ENCODE data around the gene PEAK1.
A peak's percentile ranks its signal among the peaks of the same experiment; 100 is the strongest.
"Not testable (repeated sequence)": the region's sequence is repeated elsewhere in the genome, so short reads cannot be mapped to it uniquely, and the experiment has no call there.

Gene PEAK1

DNA sequence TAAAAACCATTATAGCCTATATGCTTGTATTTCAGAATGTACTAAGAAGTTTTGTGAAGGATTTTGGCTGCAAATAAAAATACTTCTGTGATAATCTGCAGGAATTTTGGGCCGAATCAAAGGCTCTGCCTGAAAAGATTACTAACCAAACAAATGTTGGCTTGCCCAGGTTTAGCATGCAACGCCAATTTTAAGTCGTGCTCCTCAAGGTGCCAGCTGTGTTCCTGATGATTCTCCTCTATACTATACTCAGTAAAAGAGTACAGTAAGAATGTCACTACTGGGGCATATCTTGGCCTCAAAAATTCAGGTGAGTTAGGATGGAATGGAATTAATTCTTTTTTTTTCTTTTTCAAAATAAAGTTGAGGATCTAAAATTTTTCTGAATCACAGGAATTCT lies 198.2 kb downstream of the PEAK1 start:
- no peak for DNase-seq

DNA sequence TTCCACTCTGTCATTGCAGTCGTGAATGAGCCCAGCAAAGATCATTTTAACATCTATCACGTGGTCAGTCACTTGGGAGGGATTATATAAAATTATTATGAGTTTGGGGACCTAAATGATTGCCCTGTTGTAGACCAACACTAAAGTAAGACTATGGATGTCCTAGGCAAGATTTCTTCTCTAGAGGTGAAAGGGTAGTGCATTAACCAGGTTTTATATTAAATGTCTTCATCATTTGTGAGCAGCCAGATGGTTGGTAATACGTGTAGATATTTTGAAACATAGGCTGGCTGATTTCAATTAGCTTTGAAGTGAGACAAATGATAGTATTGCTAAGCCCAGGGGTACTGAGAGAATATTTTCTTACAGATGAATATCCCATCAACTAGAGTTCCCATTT lies 198.7 kb downstream of the PEAK1 start:
- DNase-seq: no peak

DNA sequence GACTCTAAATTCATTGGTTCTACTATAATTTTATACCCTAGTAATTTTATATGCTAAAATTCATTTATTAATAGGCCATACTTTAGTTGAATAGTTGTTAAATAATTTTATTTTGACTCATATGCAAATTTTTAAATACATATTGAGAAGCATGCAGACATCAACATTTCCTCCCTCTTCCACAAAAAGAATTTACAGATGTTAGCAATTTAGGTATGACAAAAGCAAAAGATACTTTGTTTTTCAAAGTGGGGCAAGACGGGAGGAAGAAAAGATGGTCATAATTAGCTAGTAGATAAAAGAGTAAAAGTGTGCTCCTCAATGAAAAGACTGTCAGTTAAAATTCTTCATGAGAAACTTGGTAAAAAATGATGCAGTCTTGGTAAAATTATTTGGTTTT lies 200.1 kb downstream of the PEAK1 start:
- DNase-seq: no peak

DNA sequence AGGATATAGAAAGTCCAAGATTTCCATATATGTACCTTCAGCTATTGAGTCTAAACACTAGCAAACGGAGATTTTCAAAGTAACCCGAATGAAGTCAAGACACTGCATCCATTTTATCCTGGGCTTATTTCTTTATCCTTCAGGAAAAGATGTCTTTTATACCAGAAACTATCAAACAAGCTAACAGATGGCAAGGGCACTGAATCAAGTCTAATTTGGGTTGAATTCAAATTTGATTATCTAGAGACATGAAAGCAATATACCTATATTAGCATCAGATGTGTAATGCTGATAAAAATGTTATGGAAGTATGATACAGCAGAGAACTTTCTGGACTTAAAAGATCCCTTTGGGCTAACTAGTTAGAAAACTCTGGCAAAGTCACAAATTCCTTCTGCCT lies 210.7 kb downstream of the PEAK1 start:
- no peak for DNase-seq

DNA sequence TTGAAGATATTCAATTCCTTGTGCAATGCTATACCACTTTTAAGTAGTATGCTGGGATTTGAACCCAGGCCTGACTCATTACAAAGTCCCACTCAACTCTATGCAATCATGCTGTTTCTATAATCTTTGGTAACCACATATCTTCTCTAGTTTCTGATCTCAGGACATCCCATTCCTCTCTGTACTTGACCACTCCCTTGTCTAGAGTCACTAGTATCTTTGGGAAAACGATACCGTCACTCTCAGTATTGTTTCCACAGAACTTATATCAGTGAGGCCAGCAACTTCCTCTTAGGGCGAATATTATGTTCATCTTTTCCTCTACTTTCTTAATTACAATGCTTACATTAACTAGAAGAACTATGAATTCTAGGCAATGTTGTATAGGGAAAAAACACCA lies 211.7 kb downstream of the PEAK1 start:
- DNase-seq: no peak

DNA sequence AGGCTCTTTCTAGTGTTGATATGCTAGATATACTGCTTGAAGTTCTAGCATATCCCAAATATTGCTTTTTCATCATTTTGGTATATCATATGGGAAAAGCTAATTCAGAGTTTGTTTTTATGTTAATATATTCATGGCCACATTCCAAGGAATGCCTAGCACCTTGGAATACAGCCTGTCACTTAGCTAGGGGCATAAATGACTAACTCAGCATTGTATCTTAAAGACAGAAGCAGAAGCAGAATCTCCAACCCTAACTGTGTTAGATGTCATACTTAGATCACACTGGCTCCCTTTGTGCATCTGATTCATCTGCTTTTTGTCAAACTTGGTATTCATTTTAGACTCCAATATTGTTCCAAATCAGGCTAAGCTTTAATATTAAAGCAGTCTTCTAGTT lies 218.2 kb downstream of the PEAK1 start:
- no peak for DNase-seq

DNA sequence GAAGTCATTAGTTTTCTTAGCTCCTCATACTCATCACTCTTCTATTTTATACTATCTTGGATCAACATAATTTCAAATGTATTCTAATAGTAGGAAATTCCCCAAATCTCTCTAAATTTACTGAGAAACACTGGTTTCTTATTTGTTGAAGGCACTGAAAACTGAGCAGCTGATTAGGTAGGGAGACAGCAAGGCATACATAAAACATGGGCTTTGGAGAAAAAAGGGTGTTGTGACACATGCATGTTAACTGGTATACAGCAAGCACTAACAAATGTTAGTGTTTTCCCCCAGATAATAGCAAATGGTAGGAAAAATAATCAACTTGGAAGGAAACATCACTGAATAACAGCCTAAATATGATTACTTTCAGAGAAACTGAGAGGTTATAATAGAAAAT lies 223.5 kb downstream of the PEAK1 start:
- DNase-seq: no peak

DNA sequence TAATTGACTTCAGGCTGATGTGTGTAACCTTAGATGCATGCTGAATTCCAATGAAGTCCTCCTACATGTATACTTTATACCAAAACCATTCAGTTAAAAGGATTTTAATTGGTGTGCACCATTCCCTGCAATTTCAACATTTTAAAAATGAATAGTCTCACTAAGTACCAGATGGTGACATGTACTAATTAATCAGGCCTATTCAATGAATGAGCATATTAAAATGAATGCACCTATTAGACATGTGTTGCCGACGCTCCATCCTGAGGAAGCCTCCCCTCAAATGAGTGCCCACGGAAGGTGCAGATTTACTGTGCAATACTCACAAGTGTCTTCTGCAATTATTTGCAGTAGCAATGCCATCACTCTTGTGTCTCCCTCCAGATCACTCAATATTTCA lies 224.3 kb downstream of the PEAK1 start:
- DNase-seq: no peak

DNA sequence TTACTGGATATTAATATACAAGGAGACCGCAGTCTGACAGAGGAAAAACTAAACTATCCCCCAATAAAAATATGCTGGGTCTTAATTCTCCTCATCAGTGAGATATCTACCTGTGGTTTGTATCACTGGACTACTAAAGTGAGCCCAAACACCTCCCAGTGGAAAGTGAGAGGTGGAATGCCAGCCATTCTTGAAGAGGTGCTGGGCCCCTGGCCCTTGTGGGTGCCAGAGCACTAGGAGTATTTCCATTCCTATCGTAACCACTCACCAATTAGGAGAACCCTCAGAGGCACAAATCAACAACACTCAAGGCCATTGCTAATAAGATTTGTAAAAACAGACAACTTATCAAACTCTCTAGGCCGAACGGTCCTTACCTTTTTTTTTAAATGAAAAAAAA lies 227.5 kb downstream of the PEAK1 start:
- no peak for DNase-seq

DNA sequence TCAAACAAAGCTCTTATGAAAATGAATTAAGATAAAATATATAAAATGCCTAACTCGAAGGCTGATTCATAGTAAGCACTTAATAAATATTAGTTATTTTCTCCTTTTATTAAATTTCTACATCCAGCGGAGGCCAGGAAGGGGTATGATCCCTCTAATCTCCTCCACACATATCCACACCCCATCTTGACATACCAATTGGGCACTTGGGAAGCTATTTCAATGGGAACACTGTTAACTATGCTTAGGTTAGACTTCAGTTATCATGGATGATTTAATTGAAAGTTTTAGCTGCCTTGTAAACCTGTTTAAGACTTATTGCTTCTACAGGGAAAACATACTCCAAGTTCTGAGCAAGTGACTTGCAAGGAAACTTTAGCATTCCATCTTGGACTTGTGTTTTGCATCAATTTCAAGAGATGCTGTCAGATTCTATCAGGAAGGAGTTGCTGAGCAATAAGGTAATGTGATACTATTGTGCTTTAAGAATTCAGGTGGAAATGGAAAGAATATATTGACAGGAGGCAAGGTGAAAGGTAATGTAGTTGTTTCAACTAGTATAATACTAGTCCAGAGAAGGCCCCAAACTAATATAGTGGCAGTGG lies 228.6 kb downstream of the PEAK1 start:
- no peak for DNase-seq

DNA sequence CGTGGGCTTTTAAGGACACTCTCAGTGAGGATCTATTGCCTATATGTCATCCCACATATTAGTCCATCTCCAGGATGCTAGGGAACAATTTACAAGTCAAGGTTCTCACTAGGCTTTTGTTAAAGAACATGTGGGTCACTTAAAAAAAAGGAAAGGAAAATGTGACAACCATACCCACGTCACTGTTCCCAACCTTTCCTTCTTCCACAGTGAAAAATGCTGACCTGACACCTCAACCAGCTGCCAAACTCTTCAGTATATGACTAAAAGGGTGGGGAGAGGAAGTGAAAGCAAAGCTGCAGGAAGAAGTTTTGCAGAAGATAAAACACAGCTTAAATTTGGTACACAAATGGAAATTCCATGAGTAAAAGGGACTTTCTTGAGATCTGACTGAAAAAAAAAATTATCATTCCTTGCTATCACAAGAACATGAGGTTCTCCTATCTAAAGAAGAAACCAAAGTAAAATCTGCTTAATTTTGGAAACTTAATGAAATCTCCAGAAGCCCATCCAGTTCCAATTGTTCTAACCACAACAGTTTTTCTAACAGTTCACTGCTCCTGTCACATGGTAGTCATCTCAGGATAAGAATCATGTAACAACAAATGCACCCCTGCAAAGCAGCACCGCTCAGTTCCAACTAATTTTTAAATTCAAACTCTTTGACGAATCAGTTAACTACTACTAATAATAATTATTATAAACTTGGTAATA lies 232.0 kb downstream of the PEAK1 start:
- DNase-seq: peak; percentile 88 to 97 (median 94)

DNA sequence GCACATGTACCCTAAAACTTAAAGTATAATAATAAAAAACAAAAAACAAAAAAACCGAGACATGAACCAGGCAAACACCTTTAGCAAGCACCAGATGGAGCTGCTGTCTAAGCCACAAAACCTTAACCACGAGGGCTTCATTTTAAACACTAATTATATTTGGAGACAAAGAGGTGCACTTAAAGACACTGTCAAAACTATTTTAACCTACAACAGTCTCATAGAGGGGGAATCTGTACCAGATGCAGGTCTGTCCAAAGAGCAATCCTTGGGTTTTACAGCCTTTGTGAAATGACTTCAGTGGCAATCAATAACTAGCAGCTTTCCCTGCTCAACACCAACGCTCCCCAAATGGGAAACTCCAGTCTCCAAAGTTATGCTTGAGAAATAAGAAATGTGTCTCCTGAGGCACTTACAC lies 233.3 kb downstream of the PEAK1 start:
- DNase-seq: peak; percentile 10 to 52 (median 46)

DNA sequence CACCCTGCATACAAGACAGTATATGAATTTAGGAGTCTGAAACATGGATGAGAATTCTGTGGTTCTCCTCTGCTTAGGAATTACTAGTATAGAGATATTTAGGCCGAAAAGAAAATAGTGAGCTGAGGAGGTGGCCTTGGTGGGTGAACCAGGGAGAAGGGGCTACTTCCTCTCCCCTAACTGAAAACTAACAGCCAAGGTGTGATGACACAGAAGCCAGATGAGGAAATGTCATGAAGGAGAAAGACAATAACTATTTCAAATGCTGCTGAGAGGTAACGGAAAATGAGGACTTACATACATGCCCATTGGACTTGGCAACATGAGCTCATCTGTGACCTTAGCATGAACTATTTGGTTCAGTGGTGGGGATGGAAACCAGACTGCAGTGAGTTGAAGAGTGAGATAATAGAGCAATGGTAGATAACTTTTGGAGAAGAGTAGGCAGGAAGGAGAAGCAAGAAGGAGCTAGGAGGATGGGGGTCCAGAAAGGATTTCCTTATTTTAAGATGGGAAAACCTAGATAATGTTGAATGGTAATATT lies 234.6 kb downstream of the PEAK1 start:
- peak in 1 of 4 experiments; percentile 38 for DNase-seq

DNA sequence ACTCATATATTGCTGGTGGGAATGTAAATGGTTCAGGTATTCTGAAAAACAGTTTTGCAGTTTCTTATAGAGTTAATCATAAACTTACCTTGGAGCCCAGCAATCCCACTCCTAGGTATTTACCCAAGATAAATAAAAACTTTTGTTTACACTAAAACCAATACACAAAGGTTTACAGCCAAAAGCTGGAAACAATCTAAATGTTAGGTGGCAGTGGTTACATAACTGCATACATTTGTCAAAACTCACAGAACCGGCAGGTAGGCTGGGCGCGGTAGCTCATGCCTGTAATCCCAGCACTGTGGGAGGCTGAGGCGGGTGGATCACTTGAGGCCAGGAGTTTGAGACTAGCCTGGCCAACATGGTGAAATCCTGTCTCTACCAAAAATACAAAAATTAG lies 235.6 kb downstream of the PEAK1 start:
- DNase-seq: not testable (repeated sequence)

DNA sequence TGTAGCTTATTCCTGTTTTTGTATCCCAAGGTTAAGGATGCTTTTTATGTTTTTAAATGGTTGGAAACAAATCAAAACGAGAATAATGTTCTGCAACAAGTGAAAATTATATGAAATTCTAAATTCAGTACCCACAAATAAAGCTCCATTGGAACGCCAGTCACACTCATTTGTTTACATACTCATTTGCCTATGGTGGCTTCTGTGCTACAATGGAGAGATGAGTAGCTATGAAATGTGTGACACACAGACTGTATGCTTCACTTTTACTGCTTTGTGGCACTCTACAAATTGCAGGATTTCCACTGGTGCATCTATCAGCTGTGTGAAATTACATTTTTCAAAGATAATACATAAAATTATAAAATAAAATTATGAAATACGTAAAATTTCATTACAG lies 236.8 kb downstream of the PEAK1 start:
- DNase-seq: no peak

DNA sequence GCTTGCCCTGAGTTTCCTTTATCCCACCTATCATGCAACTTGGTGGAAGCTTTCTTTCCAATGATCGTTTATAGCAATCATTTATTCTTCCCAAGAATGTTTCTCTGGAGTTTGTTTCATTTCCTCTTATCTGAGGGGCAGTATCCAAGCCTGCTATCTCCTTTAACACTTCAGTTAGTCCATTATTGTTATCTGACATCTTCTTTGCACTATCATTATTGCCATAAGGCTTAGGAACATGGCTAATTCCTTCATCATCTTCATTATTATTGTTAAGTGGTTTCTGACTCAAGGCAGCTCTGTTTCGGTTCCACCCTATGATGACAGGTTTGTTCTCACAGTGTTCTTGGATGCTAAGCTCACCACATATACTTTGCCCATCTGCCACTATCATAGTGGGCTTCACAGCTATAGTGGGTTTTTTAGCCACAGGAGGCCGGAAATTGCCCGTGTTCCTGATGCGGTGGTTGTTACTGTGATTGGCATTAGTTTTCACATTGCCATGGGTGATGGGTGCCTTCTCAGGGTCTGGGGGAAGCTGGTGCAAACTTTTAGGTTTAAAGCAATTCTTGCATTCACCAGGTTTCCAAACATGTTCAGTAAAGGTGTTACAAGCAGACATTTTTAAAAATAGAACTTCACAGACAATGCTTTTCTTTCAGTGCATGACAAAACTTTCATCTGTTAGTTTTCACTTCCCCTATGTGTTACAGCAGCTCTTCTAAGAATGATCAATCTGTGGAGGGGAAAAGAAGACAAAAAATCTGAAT lies 238.4 kb downstream of the PEAK1 start:
- DNase-seq: peak in 2 of 4 experiments; percentile 46 to 52

DNA sequence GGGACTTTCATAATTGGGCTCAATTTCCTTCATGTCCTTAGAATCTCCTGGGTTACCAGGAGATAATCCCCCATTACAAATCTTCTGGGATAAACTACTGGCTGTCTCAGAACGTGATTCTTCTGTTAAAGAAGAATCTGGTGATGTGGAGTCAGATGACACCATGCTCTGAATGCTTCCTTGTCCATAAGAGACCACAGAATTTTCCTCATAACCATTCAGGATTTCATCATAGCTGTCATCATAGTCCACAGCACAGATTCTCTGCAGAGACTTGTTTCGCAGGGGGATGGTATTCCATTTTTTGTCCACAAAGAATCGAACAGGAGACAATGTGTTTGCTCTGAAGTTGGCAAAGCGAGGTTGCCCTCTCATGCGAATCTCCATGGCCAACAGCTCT lies 239.1 kb downstream of the PEAK1 start:
- DNase-seq: peak; percentile 61 to 91 (median 77)

DNA sequence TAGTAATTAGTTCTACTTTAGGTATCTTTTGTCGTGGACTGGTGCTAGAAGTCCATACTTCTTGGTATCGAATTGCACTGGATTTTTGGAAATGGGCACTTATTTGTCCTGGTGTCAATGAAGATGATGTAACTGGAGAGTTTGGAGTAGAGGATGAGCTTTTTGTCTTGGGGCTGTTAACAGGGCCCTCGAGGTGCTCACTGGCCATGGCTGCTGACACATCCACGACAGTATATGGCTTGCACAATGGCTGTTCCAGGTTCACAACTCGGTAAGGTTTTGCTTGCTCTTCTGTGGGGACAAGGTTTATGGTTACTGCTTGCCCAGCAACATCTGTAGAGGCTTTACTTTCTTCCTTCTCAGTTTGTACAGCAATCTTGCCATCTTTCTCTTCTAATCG lies 239.6 kb downstream of the PEAK1 start:
- DNase-seq: peak in 1 of 4 experiments; percentile 28

DNA sequence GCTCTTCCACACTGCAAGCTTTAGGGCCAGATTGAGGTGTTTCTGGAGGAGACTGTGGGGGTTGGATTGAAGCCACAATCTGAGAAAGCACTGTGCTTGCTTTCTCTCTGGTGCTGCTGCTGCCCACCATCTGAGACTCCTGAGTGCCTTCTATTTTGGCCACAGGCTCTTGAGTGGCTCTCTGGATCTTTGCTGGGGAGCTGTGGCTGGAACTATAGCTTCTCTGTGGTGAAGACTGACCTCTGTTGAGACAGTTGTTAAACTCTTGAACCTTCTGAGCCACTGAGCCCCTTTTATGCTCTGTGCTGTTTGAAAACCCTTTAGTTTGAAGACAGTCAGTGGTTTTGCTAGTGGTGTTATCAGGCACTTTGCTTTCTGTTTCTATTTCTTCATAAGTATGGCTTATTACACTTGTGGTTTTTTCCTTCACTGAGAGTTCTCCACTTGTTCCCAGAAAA lies 240.3 kb downstream of the PEAK1 start:
- DNase-seq: peak in 2 of 4 experiments; percentile 20 to 40

DNA sequence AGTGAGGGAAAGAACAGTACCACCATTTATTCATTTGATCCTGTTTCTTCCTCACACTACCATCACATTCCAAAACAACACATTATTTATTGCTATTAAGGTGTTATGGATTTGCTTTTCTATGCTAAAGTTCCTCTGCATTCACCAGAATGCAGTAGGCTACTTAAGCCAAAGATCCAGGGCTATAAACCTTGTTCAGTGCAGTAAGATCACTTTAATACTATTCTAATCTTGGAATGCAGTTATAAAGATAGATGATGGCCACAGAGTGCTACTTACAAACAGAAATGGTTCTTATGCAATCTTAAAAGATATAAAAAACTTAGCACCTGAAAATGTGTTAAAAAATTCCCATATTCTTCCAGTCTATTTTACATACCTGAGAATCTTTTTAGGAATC lies 241.5 kb downstream of the PEAK1 start:
- DNase-seq: no peak

DNA sequence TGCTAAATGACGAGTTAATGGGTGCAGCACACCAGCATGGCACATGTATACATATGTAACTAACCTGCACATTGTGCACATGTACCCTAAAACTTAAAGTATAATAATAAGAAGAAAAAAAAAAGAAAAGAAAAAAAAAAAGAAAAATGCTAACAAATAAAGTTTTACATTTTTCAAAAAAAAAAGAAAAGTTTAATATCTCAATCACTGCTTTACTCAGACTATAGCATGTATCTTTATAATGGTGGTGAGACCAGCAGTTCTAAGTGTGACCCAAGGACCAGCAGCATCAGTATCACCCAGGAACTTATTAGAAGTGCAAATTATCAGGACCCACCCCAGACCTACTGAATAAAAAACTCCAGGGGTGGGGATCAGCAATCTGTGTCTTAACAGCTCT lies 243.8 kb downstream of the PEAK1 start:
- not testable (repeated sequence) for DNase-seq

DNA sequence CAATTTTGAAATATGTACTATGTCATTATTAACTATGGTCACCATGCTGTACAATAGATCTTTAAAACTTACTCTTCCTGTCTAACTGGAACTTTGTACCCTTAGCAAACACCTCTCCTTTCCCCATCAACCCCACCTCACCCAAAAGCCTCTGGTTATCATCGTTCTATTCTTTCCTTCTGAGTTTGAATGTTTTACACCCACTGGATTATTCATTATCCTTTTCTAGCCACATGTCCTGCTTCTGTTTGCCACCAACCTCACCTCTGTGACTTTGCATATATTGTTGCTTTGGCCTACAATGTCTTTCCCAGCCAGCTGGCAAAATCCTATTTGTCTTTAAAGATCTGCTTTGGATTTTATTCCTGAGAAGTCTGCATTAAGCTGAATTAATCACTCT lies 246.4 kb downstream of the PEAK1 start:
- no peak for DNase-seq

DNA sequence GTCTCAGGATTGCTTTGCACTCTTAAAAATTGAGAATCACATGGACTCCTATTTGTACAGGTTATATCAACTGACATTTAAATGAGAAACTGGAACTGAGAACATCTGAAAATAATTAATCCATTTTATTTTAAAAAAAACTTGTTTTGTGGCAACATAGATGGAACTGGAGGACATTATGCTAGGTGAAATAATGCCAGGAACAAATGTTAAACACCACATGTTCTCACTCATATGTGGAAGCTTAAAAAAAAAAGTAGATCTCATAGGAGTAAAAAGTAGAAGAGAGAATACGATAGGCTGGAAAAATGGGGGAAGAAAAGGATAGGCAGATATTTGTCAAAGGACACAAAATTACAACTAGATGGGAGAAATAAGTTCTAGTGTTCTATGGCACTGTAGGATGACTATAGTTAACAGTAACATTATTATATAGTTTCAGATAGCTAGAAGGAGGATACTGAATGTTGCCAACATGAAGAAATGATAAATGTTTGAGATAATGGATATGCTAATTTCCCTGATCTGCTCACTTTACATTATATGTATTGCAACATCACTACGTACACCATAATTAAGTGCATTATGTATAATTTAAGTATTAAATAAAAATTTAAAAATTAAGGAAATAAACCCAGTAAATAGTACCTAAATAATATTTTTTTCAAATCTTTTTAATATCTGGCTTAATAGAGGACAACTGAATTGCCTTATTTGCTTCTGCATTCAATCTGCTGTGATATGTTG lies 248.5 kb downstream of the PEAK1 start:
- no peak for DNase-seq
